Smooth muscle cell (in vitro differentiated cells): ENCODE data around the gene DNAAF1. TPM values are rescaled to one million over a fixed set of nuclear protein-coding genes. Genes with fewer than 3 reads are reported as not detected.

Source experiments
- DNase-seq: peaks from one replicate; lab custom pipeline; 2025; ENCODE audit not compliant: unreplicated experiment; lab: John Stamatoyannopoulos, UW
- H2AFZ ChIP-seq: fragments of 200-600 bp; sonication (generic); 2 replicates; pipeline ENCODE4 v1.6.0; 2016; ENCODE audit warnings: antibody characterized with exemption, low read depth, mild to moderate bottlenecking
- H3F3A ChIP-seq: fragments of 200-600 bp; sonication (generic); 2 replicates; pipeline ENCODE4 v1.6.0; 2017; ENCODE audit warnings: antibody characterized with exemption, low read depth
- H3K27ac ChIP-seq: fragments of 200-600 bp; sonication (generic); 2 replicates; pipeline ENCODE4 v1.5.1; 2016; ENCODE audit warnings: low read depth, mild to moderate bottlenecking
- H3K27me3 ChIP-seq: fragments of 200-600 bp; sonication (generic); 2 replicates; pipeline ENCODE4 v1.6.1; 2016; ENCODE audit warnings: low read depth, mild to moderate bottlenecking
- H3K36me3 ChIP-seq: fragments of 200-600 bp; sonication (generic); 2 replicates; pipeline ENCODE4 v1.5.1; 2016; ENCODE audit warnings: low read depth
- H3K4me1 ChIP-seq: fragments of 200-600 bp; sonication (generic); 2 replicates; pipeline ENCODE4 v1.5.1; 2016; ENCODE audit warnings: low read depth
- H3K4me2 ChIP-seq: fragments of 200-600 bp; sonication (generic); 2 replicates; pipeline ENCODE4 v1.6.0; 2016; ENCODE audit warnings: mild to moderate bottlenecking
- H3K4me3 ChIP-seq: fragments of 200-600 bp; sonication (generic); 2 replicates; pipeline ENCODE4 v1.5.1; 2016; ENCODE audit warnings: mild to moderate bottlenecking
- H3K79me2 ChIP-seq: fragments of 200-600 bp; sonication (generic); 2 replicates; pipeline ENCODE4 v1.6.0; 2016; ENCODE audit warnings: low read depth, mild to moderate bottlenecking
- H3K9ac ChIP-seq: fragments of 200-600 bp; sonication (generic); 2 replicates; pipeline ENCODE4 v1.6.0; 2016; ENCODE audit warnings: low read depth
- H3K9me3 ChIP-seq: fragments of 200-600 bp; sonication (generic); replicated peaks from 2 replicates; pipeline ENCODE4 v1.5.1; 2016; ENCODE audit warnings: low read depth
- H4K20me1 ChIP-seq: fragments of 200-600 bp; sonication (generic); 2 replicates; pipeline ENCODE4 v1.6.0; 2016; ENCODE audit warnings: low read depth
- CTCF ChIP-seq: fragments of 200-600 bp; sonication (generic); IDR thresholded peaks from 2 replicates; pipeline ENCODE4 v1.5.1; 2017; ENCODE audit warnings: borderline replicate concordance, mild to moderate bottlenecking, antibody characterized with exemption; ENCODE audit not compliant: insufficient read depth, poor library complexity, severe bottlenecking
- WGBS: methylation state at CpG from one replicate; pipeline ENCODE4 v1.1.7; 2016; ENCODE audit warnings: low lambda C conversion rate; 5-methylcytosine and 5-hydroxymethylcytosine counted together
- polyA plus RNA-seq: library from polyadenylated mRNA; unstranded; fragments of >200 nt; fragmentation: Nextera tagmentation; extraction: Ambion mirVana; gene quantifications from 2 replicates; pipeline ENCODE4 v1.2.1, GENCODE V29; 2016
- total RNA-seq: library from RNA; depleted of rRNA; stranded (reverse); fragments of >200 nt; gene quantifications from 2 replicates; pipeline ENCODE4 v1.2.3, GENCODE V29; 2014

Gene DNAAF1
- total and polyA plus RNA-seq, 2 experiments from 2014 or later = 0.09 TPM; not detected in 1

- H3K79me2 ChIP-seq = no peaks in the 10 kb centered on the region
- peak overlapping the region; percentile 86 for H3K27ac ChIP-seq
- no peaks in the 10 kb centered on the region for H3K36me3 ChIP-seq
- no peaks in the 10 kb centered on the region for H3K9me3 ChIP-seq
- no peaks in the 10 kb centered on the region for H3K27me3 ChIP-seq
- H3K4me2 ChIP-seq = peak overlapping the region; percentile 9
- WGBS = 66% methylated on average over 17 of the region's 17 CpGs
- H2AFZ ChIP-seq = peak overlapping the region; percentile 79
- H3K4me1 ChIP-seq = peaks cover 16% of the 10 kb centered on the region
- peak overlapping the region; percentile 69 for H3K9ac ChIP-seq
- TF ChIP-seq CTCF = no peak
- no peaks in the 10 kb centered on the region for H3F3A ChIP-seq
- no peaks in the 10 kb centered on the region for H4K20me1 ChIP-seq
- H3K4me3 ChIP-seq = no peak overlapping the region
- no peak for DNase-seq
These were observed 73.2 kb downstream of the DNAAF1 start for GRCh38 chr16:84218176-84218823.

- no peak for TF ChIP-seq CTCF
- Histone ChIP-seq H3K27me3 (no peaks in the 10 kb centered on the region), H3K36me3 (no peaks in the 10 kb centered on the region), H3K4me2 (peak overlapping the region; percentile 9), H3K9me3 (no peaks in the 10 kb centered on the region), H2AFZ (peak overlapping the region; percentile 79), H4K20me1 (no peaks in the 10 kb centered on the region), H3K27ac (peak overlapping the region; percentile 86), H3F3A (no peaks in the 10 kb centered on the region), H3K4me3 (no peak overlapping the region), H3K4me1 (peaks cover 16% of the 10 kb centered on the region), H3K79me2 (no peaks in the 10 kb centered on the region), H3K9ac (peak overlapping the region; percentile 69)
- 31% methylated on average over 6 of the region's 6 CpGs for WGBS
- DNase-seq = no peak
These were observed 73.8 kb downstream of the DNAAF1 start for GRCh38 chr16:84218956-84219355.

GRCh38 chr16:84220851-84221250 is 75.7 kb downstream of the DNAAF1 start:
- H3F3A ChIP-seq = no peaks in the 10 kb centered on the region
- TF ChIP-seq CTCF = no peak
- H3K79me2 ChIP-seq = no peaks in the 10 kb centered on the region
- peaks cover 16% of the 10 kb centered on the region for H3K4me1 ChIP-seq
- H3K9ac ChIP-seq = no peak overlapping the region
- DNase-seq = no peak
- no peak overlapping the region for H3K4me3 ChIP-seq
- peak overlapping the region; percentile 65 for H2AFZ ChIP-seq
- H3K36me3 ChIP-seq = no peaks in the 10 kb centered on the region
- no peaks in the 10 kb centered on the region for H3K27me3 ChIP-seq
- WGBS = 88% methylated on average over 1 of the region's 1 CpG
- peak overlapping the region; percentile 49 for H3K27ac ChIP-seq
- H4K20me1 ChIP-seq = no peaks in the 10 kb centered on the region
- H3K4me2 ChIP-seq = peak overlapping the region; percentile 50
- H3K9me3 ChIP-seq = no peaks in the 10 kb centered on the region

GRCh38 chr16:84223456-84223855 is 78.3 kb downstream of the DNAAF1 start:
- no peak overlapping the region for H3K27ac ChIP-seq
- H4K20me1 ChIP-seq = no peaks in the 10 kb centered on the region
- H3K9ac ChIP-seq = no peak overlapping the region
- no peak for DNase-seq
- no peak overlapping the region for H2AFZ ChIP-seq
- no peaks in the 10 kb centered on the region for H3K79me2 ChIP-seq
- H3K9me3 ChIP-seq = no peaks in the 10 kb centered on the region
- H3K4me1 ChIP-seq = peaks cover 20% of the 10 kb centered on the region
- peaks cover 8% of the 10 kb centered on the region for H3F3A ChIP-seq
- no peaks in the 10 kb centered on the region for H3K36me3 ChIP-seq
- TF ChIP-seq CTCF = no peak
- WGBS = 85% methylated on average over 4 of the region's 4 CpGs
- no peaks in the 10 kb centered on the region for H3K27me3 ChIP-seq
- H3K4me2 ChIP-seq = no peak overlapping the region
- no peak overlapping the region for H3K4me3 ChIP-seq
